ENCODE results near the gene SMIM44. TPM values are rescaled to one million over a fixed set of nuclear protein-coding genes. Genes with fewer than 3 reads are reported as not detected.

The SMIM44 gene
- total and polyA plus RNA-seq, 9 of the 15 experiments (the other 6 are each of a cell fraction or from before 2014, with no cell fraction given) = not detected

- TF ChIP-seq, protein P1, sequence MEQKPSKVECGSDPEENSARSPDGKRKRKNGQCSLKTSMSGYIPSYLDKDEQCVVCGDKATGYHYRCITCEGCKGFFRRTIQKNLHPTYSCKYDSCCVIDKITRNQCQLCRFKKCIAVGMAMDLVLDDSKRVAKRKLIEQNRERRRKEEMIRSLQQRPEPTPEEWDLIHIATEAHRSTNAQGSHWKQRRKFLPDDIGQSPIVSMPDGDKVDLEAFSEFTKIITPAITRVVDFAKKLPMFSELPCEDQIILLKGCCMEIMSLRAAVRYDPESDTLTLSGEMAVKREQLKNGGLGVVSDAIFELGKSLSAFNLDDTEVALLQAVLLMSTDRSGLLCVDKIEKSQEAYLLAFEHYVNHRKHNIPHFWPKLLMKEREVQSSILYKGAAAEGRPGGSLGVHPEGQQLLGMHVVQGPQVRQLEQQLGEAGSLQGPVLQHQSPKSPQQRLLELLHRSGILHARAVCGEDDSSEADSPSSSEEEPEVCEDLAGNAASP (IDR thresholded peaks at IDR 0.05) = no peak
- TF ChIP-seq MEF2A (IDR thresholded peaks at IDR 0.05; ENCODE audit: control insufficient read depth, low read depth, low read length) = no peak
- TF ChIP-seq ZNF217 (CRISPR knock-in tag; IDR thresholded peaks at IDR 0.05) = 0 out of 2 replicates have a peak, but pooled peaks have one; percentile 86
- TF ChIP-seq PPARD (CRISPR knock-in tag; IDR thresholded peaks at IDR 0.05) = no peak
- TF ChIP-seq ETV5 (CRISPR knock-in tag; IDR thresholded peaks at IDR 0.05; ENCODE audit: low read depth) = no peak; the same call in 1 of the 2 replicates
- TF ChIP-seq RBBP5 (IDR thresholded peaks at IDR 0.05; ENCODE audit: borderline replicate concordance, insufficient read depth, low read length, poor library complexity, severe bottlenecking) = peak; percentile 80
- TF ChIP-seq HMG20A (CRISPR knock-in tag; conservative IDR thresholded peaks at IDR 0.05) = no peak
- TF ChIP-seq HNRNPK (IDR thresholded peaks at IDR 0.05; ENCODE audit: low read depth, low read length, poor library complexity, severe bottlenecking) = no peak
- no peak for TF ChIP-seq NR2C1 (IDR thresholded peaks at IDR 0.05)
- no peak for TF ChIP-seq NR2C1 (tag; IDR thresholded peaks at IDR 0.05)
- no peak for TF ChIP-seq MCM3 (IDR thresholded peaks at IDR 0.05)
- no peak for TF ChIP-seq FOXO4 (CRISPR knock-in tag; IDR thresholded peaks at IDR 0.05)
- TF ChIP-seq, protein P2, sequence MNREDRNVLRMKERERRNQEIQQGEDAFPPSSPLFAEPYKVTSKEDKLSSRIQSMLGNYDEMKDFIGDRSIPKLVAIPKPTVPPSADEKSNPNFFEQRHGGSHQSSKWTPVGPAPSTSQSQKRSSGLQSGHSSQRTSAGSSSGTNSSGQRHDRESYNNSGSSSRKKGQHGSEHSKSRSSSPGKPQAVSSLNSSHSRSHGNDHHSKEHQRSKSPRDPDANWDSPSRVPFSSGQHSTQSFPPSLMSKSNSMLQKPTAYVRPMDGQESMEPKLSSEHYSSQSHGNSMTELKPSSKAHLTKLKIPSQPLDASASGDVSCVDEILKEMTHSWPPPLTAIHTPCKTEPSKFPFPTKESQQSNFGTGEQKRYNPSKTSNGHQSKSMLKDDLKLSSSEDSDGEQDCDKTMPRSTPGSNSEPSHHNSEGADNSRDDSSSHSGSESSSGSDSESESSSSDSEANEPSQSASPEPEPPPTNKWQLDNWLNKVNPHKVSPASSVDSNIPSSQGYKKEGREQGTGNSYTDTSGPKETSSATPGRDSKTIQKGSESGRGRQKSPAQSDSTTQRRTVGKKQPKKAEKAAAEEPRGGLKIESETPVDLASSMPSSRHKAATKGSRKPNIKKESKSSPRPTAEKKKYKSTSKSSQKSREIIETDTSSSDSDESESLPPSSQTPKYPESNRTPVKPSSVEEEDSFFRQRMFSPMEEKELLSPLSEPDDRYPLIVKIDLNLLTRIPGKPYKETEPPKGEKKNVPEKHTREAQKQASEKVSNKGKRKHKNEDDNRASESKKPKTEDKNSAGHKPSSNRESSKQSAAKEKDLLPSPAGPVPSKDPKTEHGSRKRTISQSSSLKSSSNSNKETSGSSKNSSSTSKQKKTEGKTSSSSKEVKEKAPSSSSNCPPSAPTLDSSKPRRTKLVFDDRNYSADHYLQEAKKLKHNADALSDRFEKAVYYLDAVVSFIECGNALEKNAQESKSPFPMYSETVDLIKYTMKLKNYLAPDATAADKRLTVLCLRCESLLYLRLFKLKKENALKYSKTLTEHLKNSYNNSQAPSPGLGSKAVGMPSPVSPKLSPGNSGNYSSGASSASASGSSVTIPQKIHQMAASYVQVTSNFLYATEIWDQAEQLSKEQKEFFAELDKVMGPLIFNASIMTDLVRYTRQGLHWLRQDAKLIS (CRISPR knock-in tag; IDR thresholded peaks at IDR 0.05) = peak; percentile 94
- no peak for TF ChIP-seq ZBTB5 (IDR thresholded peaks at IDR 0.05)
- TF ChIP-seq HNRNPUL1 (IDR thresholded peaks at IDR 0.05; ENCODE audit: low read length) = no peak
- no peak for TF ChIP-seq BDP1 (IDR thresholded peaks at IDR 0.05; ENCODE audit: insufficient read depth, insufficient read length)
- TF ChIP-seq JUN (IDR thresholded peaks at IDR 0.05; ENCODE audit: borderline replicate concordance, low read depth, low read length) = peak; percentile 74; the same call in 1 of the 2 replicates
- peak; percentile 93; the same call in 1 of the 2 replicates for TF ChIP-seq JUN (CRISPR knock-in tag; IDR thresholded peaks at IDR 0.05; ENCODE audit: borderline replicate concordance)
- peak in 1 of 2 experiments; percentile 43; a peak in 1 of 4 replicates for TF ChIP-seq TBL1XR1 (IDR thresholded peaks at IDR 0.05; ENCODE audit: low read length in 2 of 2)
These were observed 37.2 kb upstream of the SMIM44 start (continued) for GRCh38 chr19:3520166-3521103.

Data from K562 (cell line).